Activated T-cell treated with anti-CD3 and anti-CD28 coated beads, Interleukin-2, amount 50 U/mL, for 1 hour (primary cell): ENCODE measurements around the gene UBE2O.

ENCODE experiments used
- DNase-seq: peaks from one replicate; pipeline ENCODE4 v3.0.0-alpha.2; 2020

UBE2O gene

DNA sequence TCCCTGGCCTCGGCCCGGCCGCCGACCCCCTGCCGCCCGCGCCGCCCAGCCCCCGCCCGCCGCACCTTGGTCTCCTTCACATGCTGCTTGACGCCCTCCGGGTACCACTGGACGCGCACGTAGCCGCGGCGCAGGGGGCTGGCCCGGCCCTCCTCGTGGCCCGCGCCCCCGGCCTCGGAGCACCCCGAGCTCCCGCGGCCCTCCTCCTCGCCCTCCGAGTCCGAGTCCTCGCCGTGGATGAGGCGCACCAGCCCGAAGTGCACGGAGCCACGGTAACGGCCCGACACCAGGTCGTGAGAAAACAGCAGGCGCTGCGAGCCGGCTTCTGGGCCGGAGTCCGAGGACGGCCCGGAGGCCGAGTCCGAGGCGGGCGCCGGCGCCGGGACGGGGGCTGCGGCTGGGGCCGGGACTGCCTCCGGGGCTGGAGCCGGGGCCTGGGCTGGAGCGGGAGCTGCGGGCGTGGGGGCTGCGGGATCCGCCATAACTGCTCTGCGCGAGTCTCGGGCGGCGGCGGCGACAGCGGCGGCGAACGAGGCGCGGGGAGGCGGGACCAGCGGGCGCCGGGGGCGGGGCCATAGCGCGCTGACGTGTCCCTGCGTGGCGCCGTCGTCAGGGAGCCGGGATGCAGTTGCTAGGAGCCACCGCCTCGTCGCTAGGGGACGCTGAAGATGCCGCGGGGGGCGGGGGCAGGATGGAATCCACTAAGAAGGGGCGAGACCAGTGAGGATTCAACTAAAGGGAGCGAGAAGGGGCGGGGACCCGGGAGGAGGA lies at the start of gene UBE2O:
Gene UBE2O, minus strand, starts transcription at position 493 of the 771 bp plus-strand sequence. Its CDS starts 11 bp downstream, at position 482.
- DNase-seq, result peak; percentile 97

DNA sequence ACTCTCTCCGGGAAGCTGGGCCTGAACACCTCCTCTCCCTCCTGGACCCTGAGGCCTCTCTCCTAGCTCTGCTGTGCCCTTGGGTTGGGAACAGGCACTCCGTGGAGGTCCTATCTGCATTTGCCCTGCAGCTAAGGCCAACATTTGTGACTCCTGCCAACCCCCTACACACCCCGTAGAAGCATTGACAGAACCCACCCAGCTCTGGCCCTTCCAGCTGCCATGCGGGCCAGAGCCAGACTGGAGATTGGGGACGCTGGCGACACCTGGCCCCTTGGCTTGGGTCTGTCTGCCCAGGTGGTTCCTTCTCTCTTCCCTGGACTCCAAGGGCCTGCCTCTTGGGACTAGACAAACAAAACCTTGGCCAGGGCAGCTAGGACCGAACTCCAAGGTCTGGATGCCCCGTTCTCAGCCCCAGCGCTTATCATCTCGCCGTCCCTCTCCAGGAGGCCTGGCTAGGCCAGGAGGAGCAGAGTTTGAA lies 48.9 kb upstream of the UBE2O start:
- DNase-seq, result no peak

DNA sequence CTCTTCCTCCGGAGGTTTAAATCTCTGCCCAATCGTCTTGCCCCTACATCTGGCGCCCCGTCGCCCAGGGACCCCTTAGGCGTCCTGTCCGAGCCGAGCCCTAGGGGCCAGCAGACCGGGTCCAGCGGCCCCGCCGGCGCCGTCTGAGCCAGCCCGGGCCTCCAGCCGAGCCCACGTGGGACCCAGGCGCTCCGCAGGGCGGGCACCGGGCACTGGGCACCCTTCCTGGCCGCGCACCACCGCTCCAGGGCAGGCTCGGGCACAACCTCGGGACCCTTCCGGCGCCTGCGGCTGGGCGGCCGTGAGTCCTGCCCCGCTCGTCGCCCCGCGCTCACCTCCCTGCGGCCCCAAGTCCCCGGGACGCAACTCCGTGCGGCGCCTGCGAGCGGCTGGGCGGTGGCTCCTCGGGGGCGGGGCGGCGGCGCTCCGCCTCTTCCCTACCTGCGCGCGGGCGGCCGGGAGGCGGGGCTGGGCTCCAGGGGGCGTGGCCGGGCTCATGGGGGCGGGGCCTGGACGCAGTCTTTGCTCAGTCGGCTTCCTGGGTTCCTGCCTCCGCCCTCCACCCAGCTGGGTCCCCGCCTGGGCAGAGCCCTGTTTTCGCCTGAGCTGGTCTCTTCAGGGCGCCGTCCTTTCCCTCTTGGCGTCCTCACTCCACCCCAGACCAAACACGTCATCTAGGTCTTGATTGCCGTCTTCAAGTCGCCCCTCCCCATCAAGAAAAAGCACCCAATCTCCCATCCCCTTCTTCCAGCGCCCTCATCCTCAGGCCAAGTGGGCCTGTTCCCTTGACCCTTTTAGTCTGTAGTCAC lies 48.3 kb upstream of the UBE2O start, which contains the start of gene RHBDF2:
Gene RHBDF2, minus strand, starts transcription at position 406 of the 809 bp plus-strand sequence. CDS start 19,899 bp downstream, outside the sequence.
- DNase-seq, result peak; percentile 99

DNA sequence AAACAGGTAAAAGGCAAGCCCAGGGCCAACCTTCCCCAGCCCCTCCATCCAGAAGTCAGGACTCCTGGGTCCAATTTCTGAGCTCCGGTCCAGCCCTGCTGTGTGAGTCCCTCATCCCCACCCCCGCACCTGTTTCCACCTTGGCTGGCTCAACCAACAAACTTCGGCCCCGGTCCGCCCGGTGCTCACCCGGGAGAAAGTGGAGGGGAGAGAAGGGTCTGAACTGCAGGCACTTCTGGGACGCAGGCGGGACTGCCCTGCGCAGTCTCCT lies 47.7 kb upstream of the UBE2O start:
- no peak for DNase-seq

DNA sequence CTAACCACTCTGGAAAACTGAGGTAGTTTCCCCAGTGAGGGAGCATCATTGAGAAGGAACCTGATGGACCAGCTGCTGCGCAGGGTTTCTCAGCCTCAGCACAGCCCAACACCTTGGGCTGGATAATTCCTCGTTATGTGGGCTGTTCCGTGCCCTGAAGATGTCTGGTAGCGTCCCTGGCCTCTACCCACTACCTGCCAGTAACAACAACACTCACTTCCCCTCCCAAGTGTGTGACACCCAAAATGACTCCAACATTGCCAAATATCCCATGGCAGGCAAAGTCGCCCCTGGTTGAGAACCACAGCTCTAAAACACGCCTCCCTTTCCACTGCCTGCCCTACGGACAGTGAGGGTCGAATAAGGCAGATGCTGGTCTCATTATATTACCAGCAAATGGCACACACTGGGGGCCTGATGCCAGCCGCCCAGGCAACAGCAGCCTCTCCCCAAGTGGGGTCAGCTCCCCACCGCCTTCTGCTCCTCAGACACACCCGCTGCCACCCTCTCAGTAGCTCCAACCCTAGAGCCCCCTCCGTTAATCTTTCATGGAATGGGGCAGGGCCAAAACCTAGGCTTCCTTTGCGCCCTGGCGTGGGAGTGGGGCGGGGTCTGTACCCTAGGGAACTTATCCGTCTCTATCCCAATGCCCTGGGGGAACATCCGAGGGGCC lies 47.3 kb upstream of the UBE2O start:
- DNase-seq, result no peak

DNA sequence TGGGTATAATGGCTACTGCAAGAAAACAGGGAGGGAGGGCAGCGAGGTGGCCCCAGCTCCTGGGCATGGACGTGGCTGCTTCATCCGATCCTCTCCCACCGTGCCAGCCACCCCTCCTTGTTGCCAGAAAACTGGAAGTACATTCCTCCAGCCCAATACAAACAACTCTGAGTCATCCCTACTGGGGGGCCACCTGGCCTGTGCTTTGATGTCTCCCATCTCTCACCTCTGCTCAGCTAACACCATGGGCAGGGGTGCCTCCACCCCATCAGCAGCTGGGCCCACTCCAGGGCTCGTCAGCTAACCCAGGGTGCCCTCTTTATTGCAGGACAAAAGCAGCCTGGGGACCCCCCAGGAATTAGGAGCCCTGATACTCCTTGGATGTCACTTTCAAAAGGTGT lies 46.3 kb upstream of the UBE2O start:
- DNase-seq, result no peak

DNA sequence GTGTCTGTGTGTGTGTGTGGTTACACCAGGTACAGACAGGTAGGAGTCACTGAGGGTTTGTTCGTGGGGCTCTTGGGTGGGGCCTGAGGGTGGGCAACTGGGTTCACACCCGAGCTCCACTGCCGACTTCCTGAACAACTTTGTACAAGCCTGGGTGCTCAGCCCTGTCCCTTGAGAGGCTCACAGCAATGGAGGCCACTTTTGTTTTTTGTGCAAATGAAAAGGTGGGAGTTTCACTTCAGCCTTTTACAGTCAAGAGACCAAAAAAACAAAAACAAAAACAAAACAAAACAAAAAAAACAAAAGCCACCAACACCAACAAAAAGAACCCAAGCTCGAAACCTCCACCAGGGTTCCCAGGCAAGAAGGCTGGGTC lies 45.9 kb upstream of the UBE2O start:
- no peak for DNase-seq

DNA sequence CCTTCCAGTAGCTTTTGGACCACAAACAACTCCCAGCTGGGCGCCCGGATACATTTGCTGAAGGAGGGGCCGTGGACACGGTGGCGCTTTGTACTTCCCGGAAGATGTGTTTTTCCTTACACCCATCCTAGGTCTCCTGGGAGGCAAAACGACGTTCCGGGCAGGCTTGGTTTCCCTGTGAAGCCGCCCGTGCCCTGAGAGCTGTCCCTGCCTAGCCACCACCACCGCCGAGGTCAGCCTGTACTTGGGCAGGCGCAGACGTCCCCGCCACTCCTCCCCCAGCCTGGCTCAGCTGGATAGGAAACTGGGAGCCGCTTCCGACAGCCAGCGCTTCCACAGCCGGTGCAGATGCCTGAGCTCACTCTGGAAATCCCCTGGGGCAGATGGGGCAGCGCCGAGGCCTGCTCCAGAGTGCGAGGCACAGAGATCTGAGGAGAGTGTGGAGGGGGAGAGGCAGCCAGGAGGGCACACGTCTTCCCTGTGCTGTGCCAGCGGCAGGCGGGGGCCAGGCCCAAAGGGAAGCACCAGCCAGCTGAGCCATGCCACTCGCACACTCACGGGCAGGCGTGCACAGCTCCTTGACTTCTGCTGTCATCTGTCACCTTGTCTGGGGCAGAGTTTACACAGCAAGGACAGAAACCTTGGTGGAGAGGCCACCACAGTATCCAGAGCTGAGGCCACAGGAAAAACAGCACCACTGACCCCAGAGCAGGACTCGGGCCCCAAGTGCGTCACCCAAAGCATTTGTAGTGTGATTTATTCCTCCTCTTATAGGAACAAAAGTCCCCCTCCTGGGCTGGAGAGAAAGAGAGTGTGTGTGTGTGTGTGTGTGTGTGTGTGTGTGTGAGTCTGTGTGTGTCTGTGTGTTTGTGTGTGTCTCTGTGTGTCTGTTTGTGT lies 45.3 kb upstream of the UBE2O start:
- no peak for DNase-seq

DNA sequence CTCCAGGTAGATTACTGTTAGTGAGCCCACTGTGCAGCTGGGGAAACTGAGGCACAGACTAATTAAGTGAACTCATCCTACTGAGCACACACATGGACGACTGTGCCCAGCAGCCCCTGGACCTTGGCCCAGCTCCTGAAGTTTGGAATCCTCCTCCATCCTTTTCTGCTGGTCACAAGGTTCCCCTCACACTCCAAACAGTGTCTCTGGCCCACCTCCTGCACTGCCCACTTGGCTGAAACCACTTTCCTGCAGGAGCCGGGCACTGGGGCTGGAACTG lies 44.7 kb upstream of the UBE2O start:
- no peak for DNase-seq

DNA sequence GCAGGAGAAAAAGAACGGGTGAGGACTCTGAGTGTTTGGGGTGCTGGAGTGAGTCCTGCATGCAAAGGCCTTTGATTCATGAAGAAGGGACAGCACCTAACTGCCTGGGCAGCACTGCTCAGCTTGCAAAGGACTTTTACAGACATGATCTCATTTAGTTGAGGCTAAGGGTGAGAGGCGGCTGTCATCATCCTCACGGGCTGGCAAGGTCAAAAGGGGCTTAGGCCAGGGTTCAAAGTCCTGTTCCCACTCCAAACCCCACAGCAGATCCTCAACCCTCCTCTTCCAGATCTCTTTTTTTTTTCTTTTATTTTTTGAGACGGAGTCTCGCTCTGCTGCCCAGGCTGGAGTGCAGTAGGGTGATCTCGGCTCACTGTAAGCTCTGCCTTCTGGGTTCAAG lies 43.5 kb upstream of the UBE2O start:
- no peak for DNase-seq

DNA sequence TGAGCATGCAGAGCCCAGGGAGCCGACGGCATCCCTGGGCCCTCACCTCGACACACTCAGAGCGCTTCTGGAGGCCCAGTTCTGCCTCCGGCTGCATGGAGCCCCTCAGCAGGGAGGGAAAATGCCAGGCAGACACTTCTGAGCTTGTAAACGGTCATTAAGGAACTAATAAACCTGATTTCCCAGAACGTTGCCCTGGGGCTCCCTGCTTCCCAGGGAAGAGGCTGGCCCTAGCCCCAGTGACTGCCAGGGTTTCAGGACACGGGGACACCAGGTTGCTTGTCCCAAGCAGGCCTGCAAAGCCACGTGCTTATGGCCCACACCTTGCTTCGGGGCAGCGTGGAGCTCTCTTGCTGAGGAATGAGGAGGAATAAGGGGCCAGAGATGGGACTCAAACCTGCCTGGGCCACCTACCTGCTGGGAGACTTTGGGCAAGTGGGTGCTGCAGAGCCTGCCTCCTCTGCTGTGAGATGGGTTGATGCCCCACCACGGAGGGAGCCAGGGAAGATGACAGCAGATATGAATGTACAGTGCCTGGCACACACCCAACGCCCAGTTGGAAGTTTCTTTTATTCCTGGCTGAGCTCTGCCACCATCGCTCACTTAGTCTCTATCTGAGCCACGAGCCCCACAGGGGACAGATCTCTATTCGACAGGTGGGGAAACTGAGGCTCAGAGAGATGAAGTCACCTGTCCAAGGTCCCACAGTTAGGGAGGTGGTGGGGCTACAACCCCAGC lies 42.9 kb upstream of the UBE2O start:
- no peak for DNase-seq

DNA sequence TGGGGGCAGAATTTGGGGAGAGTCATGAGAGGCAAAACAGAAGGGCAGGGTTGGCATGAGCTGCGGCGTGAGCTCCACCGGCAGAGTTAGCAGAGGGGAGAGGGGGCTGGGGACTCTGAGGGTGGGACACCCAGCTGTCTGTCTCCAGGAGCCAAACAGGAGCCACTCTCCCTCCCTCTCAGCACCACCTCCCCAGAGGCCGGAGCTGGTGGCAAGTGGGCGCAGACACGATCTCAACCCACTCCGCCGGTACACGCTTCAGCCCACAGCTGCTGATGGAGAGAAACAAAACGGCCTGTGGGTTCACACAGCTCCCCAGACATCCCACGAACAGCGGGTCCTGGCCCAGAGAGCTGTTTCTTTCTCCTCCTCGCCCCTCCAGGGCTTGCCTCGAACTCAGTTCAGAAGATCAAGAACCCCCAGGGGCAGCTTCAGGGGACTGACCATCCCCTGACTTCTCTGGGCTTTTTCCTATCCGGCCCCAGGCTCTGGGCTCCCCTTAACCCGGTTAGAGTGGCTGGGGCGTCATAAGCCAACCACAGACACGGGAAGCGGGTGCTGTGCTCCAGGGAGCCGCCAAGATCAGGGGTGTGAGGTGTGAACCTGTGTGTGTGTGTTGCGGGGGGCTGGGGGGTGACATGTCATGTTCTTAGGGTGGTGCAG lies 40.7 kb upstream of the UBE2O start:
- peak; percentile 49 for DNase-seq

DNA sequence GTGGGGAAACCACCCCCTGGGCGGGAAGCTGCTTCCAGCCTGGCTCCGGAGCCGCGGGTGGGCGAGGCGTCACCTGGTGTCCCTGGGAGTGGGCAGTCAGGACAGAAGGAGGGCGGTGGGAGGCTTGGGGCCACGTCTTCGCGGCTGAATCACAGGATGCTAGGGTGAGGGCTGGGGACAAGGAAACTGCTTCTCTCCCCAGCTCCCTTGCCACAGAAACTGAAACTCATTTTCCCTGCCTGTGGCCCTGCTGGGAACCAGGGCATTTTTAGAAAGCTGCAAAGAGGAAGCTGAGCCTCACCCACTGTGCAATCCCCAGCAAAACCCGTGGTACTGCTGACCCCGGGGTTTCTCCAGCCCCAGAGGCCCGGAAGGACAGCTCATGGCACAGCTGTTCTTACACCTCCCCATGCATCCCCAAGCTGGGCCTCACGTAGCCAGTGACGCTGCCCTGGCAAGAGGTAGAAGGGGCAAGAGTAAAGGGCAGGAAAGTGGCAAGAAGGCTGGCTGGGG lies 40.1 kb upstream of the UBE2O start:
- peak; percentile 42 for DNase-seq

DNA sequence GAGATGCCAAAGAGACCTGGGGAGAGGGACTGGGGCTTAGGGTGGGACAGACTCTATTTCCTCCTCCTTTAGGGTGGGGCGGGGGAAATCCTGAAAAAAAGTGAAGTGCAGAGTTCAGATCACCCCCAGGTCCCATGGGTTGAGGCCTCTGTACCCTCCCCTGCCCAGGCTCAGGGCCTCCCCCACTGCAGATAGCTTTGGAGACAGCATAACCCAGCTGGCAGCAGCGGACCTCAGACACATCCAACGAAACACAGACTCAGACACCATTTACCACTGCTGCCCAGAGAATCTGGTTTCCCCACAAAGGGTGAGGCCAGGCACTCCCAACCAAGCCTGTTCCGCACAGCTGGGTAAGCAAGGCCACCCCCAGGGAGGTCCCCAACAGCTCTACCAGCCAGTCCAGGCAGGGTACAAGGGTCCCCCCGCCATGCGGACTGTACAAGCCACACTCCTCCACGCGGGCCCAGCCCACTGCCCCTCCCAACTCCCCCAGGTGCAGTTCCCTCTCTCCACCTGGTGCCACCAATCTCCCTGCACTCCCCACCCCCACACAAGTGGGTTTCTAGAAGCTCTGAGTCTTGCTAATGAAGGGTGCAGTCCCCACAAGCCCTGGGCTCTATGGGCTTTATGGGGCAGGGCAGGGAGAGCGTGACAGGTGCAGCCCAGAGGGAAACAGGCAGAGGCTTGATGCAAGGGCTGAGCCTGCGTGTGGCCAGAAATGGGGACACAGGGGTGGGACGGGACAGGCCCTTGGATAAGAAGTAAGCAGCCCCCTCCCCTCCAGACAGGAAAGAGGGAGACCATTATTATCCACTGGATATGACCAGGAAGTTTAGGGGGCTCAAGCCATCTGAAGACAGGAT lies 39.4 kb upstream of the UBE2O start:
- DNase-seq, result no peak

DNA sequence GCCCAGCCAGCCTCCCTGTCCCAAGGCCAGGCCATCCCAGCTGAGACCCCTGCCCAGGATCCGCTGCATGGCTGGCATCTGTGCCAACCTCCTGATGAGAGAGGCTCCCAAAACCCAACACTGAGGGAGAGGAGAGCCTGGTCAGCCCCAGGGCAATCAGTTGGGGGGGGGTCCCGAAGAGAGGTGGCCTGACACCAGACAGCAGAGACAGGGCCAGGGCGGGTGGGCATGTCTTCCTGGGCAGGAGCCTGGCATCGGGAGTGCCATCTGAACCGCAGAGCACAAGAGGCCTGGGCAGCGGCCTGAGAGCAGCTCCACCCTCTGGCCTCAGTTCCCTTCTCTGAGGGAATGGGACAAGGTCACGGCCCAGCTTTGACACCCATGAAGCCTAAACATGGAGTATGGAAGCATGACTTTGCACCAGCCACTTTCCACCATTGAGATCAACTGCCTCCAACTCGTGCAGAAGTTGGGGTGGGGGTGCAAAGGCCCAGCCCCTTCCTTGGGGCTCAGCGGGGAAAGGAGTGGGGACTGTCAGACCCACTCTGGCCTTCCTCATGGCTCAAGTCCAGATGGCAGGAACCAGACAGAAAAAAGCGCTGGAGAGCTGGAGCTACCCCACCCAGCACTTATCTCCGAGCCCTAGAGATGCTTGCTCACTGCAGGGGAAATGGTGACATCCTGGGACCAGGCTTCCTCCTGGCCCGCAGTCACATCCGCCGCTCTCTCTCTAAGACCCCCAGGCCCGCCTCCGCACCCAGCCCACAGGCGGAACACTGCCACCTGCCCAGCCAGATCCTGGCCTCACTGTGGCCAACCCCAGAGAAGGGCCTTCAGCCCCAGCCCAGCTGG lies 38.5 kb upstream of the UBE2O start:
- no peak for DNase-seq

DNA sequence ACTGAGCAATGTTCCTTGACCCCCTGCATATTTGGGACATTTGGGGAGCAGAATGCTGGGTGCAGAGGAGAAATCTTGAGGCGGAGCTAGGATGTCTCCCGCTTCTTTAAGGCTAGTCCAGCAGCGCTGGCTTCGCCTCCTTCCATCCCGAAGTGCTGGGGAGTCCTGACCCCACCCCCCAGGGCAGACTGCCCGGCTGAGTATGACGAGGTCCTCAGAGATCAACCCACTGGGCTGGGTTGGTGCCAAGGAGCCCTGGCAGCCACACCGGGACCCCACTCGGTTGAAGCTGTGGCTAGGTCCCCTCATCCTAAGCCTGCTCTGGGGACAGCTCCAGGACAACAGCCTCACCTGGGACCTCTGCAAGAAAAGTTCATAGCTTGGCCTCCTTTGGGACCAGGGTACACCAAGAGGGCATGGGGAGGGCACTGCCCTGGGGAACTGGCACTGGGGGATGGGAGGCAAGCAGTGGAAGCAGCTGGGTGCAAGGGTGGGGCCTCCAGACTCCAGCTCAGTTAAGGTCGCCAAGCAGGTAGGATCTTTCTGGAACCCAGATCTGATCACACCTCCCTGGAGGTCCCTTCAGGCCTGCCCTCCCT lies 37.3 kb upstream of the UBE2O start:
- no peak for DNase-seq

DNA sequence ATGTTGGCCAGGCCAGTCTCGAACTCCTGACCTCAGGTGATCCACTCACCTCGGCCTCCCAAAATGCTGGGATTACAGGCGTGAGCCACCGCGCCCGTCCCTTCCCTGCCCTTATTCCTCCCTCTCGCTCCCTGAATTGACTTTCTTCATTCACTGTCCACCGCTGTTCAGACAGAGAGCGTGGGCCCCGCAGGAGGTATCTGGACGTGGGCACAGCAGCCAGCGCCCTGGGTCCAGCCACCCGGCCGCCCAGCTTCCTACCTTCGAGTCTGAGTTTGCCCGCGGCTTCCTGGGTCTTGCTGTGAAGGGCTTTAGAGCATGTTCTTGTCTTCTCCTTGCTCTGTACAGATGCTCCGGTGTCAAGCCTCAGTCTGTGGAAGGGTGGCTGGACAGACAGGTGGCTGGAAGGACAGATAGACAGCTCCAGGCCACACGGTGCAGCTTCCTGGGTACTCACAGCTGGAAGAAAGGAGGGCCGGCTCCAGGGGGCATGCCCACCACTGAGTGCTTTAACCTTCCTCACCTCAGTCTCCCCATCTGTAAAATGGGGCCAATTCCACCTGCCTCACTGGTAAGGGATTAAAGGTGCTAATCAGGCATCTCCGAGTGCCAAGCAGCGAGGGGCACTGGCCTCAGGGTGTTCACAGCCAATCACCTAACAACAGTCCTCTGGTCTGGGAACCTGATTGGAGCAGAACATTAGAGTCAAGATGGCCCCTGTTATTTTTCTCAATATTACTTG lies 34.7 kb upstream of the UBE2O start:
- no peak for DNase-seq

DNA sequence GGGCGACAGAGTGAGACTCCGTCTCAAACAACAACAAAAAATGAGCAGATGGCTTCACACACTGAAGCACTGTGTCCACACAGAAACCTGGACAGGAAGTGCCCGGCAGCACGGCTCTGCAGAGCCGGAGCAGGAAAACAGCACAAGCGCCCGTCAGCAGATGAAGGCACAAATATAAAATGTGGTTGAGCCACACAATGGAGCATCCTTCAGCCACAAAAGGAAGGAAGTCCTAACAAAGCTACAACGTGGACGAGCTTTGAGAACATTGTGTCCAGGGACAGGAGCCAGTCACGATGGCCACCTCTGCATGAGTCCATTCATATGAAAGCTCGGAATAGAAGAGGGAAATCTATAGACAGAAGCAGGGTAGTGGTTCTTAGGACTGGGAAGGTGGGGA lies 32.6 kb upstream of the UBE2O start:
- DNase-seq, result no peak
